Smooth muscle cell (in vitro differentiated cells): Measurements from ENCODE around the gene TTC23L. TPM values are rescaled to one million over a fixed set of nuclear protein-coding genes. Genes with fewer than 3 reads are reported as not detected.
A peak's percentile ranks its signal among the peaks of the same experiment; 100 is the strongest.

ENCODE experiments used
- DNase-seq: peaks from one replicate; lab custom pipeline; 2025; ENCODE audit not compliant: unreplicated experiment; lab: John Stamatoyannopoulos, UW
- H2AFZ ChIP-seq: fragments of 200-600 bp; sonication (generic); 2 replicates; pipeline ENCODE4 v1.6.0; 2016; ENCODE audit warnings: antibody characterized with exemption, low read depth, mild to moderate bottlenecking
- H3F3A ChIP-seq: fragments of 200-600 bp; sonication (generic); 2 replicates; pipeline ENCODE4 v1.6.0; 2017; ENCODE audit warnings: antibody characterized with exemption, low read depth
- H3K27ac ChIP-seq: fragments of 200-600 bp; sonication (generic); 2 replicates; pipeline ENCODE4 v1.5.1; 2016; ENCODE audit warnings: low read depth, mild to moderate bottlenecking
- H3K27me3 ChIP-seq: fragments of 200-600 bp; sonication (generic); 2 replicates; pipeline ENCODE4 v1.6.1; 2016; ENCODE audit warnings: low read depth, mild to moderate bottlenecking
- H3K36me3 ChIP-seq: fragments of 200-600 bp; sonication (generic); 2 replicates; pipeline ENCODE4 v1.5.1; 2016; ENCODE audit warnings: low read depth
- H3K4me1 ChIP-seq: fragments of 200-600 bp; sonication (generic); 2 replicates; pipeline ENCODE4 v1.5.1; 2016; ENCODE audit warnings: low read depth
- H3K4me2 ChIP-seq: fragments of 200-600 bp; sonication (generic); 2 replicates; pipeline ENCODE4 v1.6.0; 2016; ENCODE audit warnings: mild to moderate bottlenecking
- H3K4me3 ChIP-seq: fragments of 200-600 bp; sonication (generic); 2 replicates; pipeline ENCODE4 v1.5.1; 2016; ENCODE audit warnings: mild to moderate bottlenecking
- H3K79me2 ChIP-seq: fragments of 200-600 bp; sonication (generic); 2 replicates; pipeline ENCODE4 v1.6.0; 2016; ENCODE audit warnings: low read depth, mild to moderate bottlenecking
- H3K9ac ChIP-seq: fragments of 200-600 bp; sonication (generic); 2 replicates; pipeline ENCODE4 v1.6.0; 2016; ENCODE audit warnings: low read depth
- H3K9me3 ChIP-seq: fragments of 200-600 bp; sonication (generic); replicated peaks from 2 replicates; pipeline ENCODE4 v1.5.1; 2016; ENCODE audit warnings: low read depth
- H4K20me1 ChIP-seq: fragments of 200-600 bp; sonication (generic); 2 replicates; pipeline ENCODE4 v1.6.0; 2016; ENCODE audit warnings: low read depth
- WGBS: methylation state at CpG from one replicate; pipeline ENCODE4 v1.1.7; 2016; ENCODE audit warnings: low lambda C conversion rate; 5-methylcytosine and 5-hydroxymethylcytosine counted together
- polyA plus RNA-seq: library from polyadenylated mRNA; unstranded; fragments of >200 nt; fragmentation: Nextera tagmentation; extraction: Ambion mirVana; gene quantifications from 2 replicates; pipeline ENCODE4 v1.2.1, GENCODE V29; 2016
- total RNA-seq: library from RNA; depleted of rRNA; stranded (reverse); fragments of >200 nt; gene quantifications from 2 replicates; pipeline ENCODE4 v1.2.3, GENCODE V29; 2014
- TF ChIP-seq, protein P1 (sequence below): fragments of 200-600 bp; sonication (generic); IDR thresholded peaks from 2 replicates; pipeline ENCODE4 v1.5.1; 2017; ENCODE audit warnings: borderline replicate concordance, mild to moderate bottlenecking, antibody characterized with exemption; ENCODE audit not compliant: insufficient read depth, poor library complexity, severe bottlenecking

The TTC23L gene
- total and polyA plus RNA-seq, 2 experiments from 2014 or later = 0.04 to 0.08 TPM

DNA sequence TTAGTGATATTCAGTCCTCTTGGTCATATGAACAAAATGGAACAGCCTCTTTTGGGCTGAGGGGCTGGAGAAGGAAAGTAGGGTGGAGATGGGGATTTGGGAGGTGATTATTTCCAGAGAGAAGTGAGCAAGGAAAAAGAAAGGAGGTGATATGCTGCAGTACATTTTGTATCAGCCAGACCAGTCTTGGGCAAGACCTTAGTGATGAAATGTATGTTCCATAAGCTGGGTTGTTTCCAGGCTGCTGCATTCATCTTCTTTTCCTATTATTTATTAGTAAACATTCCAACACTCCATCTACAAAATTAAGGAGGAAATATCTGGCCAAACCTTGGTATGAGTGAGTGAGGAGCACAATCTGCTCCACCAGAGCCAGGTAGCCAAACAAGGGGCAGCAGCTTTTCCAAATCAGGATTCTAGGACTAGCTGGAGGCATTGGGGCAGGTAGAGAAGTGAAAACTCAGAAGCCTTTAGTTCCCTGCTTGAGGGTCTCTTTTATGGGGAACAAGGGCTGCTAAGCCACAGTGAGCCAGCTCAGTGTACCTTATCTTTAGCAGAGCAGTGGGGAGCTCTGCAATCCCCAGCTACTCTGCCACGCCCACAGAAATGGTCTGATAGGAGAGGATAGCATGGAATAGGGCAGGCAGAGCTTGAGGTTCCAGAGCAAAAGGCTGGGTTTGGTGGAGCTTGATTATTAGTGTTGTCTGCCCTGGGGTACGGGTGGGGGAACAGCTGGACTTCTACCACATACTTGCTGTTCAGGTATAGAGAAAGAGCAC, 56.9 kb downstream of the TTC23L start:
- H3K79me2 ChIP-seq = no peaks in the 10 kb centered on the region
- no peak overlapping the region for H3K4me2 ChIP-seq
- H4K20me1 ChIP-seq = no peaks in the 10 kb centered on the region
- H3K4me1 ChIP-seq = no peaks in the 10 kb centered on the region
- no peak overlapping the region for H3K4me3 ChIP-seq
- H2AFZ ChIP-seq = no peak overlapping the region
- WGBS = 90% methylated on average over 2 of the region's 2 CpGs
- no peaks in the 10 kb centered on the region for H3K9me3 ChIP-seq
- no peak overlapping the region for H3K9ac ChIP-seq
- no peaks in the 10 kb centered on the region for H3K36me3 ChIP-seq
- TF ChIP-seq, protein P1, sequence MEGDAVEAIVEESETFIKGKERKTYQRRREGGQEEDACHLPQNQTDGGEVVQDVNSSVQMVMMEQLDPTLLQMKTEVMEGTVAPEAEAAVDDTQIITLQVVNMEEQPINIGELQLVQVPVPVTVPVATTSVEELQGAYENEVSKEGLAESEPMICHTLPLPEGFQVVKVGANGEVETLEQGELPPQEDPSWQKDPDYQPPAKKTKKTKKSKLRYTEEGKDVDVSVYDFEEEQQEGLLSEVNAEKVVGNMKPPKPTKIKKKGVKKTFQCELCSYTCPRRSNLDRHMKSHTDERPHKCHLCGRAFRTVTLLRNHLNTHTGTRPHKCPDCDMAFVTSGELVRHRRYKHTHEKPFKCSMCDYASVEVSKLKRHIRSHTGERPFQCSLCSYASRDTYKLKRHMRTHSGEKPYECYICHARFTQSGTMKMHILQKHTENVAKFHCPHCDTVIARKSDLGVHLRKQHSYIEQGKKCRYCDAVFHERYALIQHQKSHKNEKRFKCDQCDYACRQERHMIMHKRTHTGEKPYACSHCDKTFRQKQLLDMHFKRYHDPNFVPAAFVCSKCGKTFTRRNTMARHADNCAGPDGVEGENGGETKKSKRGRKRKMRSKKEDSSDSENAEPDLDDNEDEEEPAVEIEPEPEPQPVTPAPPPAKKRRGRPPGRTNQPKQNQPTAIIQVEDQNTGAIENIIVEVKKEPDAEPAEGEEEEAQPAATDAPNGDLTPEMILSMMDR = no peak
- DNase-seq = no peak
- no peak overlapping the region for H3K27ac ChIP-seq
- no peaks in the 10 kb centered on the region for H3K27me3 ChIP-seq
- no peaks in the 10 kb centered on the region for H3F3A ChIP-seq

DNA sequence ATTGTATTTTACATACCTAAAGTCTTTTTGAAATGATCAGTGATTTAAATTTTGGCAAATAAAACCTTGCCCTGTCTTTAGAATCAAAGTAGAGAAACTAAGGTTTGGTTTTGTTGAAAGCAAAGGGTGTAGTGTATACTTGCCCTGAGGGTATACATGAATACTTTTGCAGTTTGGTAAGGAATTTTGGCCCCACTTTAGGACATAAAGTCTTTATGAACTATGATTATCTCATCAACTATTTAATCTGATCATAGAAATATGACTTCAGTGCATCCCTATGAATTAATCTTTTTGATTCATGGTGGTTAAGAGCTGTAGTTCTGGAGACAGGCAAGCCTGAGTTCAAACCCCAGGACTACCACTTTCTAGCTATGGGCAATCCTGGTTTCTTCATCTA, 58.7 kb downstream of the TTC23L start:
- Histone ChIP-seq H3K4me2 (no peak overlapping the region), H3K79me2 (no peaks in the 10 kb centered on the region), H3F3A (no peaks in the 10 kb centered on the region), H3K4me1 (no peaks in the 10 kb centered on the region), H3K27ac (no peak overlapping the region), H3K36me3 (no peaks in the 10 kb centered on the region), H4K20me1 (no peaks in the 10 kb centered on the region), H3K27me3 (no peaks in the 10 kb centered on the region), H3K9ac (no peak overlapping the region), H3K4me3 (no peak overlapping the region), H3K9me3 (no peaks in the 10 kb centered on the region), H2AFZ (no peak overlapping the region)
- no peak for DNase-seq
- TF ChIP-seq, protein P1 = no peak

DNA sequence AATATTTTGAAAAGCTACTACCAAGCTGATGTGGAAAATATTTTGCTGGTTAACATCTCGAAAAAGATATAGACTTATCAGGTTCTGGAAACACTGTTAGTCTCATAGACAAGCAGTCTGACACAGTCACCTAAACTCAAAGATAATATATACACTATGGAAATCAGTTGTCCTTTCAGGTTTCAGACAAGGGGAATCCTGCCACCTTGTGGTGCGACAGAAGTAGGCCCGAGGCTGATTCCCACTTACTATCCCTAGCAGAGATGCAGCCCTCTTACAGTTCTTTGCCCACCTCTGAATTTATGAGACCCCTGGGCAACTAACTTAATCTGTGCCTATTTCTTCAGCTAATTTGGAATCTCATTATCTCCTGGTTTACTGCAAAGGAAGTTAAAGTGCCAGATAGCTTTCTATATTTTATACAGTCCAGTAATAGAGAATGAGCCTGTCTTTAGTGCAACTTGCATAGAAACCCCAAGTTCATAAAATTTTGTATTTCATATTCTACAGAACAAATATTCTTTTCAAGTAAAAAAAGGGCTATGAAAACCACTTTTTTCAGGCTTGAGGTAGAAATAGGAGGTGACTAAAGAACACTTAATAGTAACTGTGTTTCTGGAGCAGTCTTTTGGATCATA, 59.4 kb downstream of the TTC23L start:
- H3F3A ChIP-seq = no peaks in the 10 kb centered on the region
- H3K4me1 ChIP-seq = no peaks in the 10 kb centered on the region
- DNase-seq = peak; percentile 2
- H3K79me2 ChIP-seq = no peaks in the 10 kb centered on the region
- H3K4me2 ChIP-seq = peak overlapping the region; percentile 58
- H3K36me3 ChIP-seq = no peaks in the 10 kb centered on the region
- H3K27me3 ChIP-seq = no peaks in the 10 kb centered on the region
- no peak overlapping the region for H3K9ac ChIP-seq
- TF ChIP-seq, protein P1 = peak; percentile 90
- no peaks in the 10 kb centered on the region for H4K20me1 ChIP-seq
- WGBS = 0% methylated on average over 3 of the region's 3 CpGs
- H2AFZ ChIP-seq = no peak overlapping the region
- no peaks in the 10 kb centered on the region for H3K9me3 ChIP-seq
- H3K27ac ChIP-seq = peak overlapping the region; percentile 6
- H3K4me3 ChIP-seq = no peak overlapping the region

DNA sequence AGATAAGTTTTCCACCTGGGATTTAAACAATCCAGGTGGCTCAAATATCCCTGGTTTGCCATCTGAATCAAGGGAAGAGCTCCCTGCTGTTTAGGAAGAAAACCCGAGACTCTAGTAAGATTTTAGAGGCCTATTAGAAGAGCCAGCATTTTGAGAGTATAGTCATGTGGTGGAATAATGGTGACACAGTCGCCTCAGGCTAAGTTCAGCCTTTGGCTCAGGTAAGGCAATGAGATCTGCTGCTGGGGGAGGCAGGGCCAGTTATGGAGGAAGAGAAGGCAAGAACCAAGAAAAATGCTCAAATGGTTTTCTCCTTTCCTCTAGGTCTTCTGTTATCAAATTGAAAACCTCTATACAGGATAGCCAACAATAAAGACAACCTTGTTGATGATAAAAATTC, 60.1 kb downstream of the TTC23L start:
- TF ChIP-seq, protein P1 = no peak
- DNase-seq = no peak
- no peaks in the 10 kb centered on the region for H4K20me1 ChIP-seq
- no peak overlapping the region for H3K4me2 ChIP-seq
- H3K36me3 ChIP-seq = no peaks in the 10 kb centered on the region
- no peak overlapping the region for H2AFZ ChIP-seq
- no peak overlapping the region for H3K4me3 ChIP-seq
- H3F3A ChIP-seq = no peaks in the 10 kb centered on the region
- no peaks in the 10 kb centered on the region for H3K79me2 ChIP-seq
- no peaks in the 10 kb centered on the region for H3K4me1 ChIP-seq
- 80% methylated on average over 2 of the region's 2 CpGs for WGBS
- no peak overlapping the region for H3K9ac ChIP-seq
- no peaks in the 10 kb centered on the region for H3K9me3 ChIP-seq
- H3K27me3 ChIP-seq = no peaks in the 10 kb centered on the region
- peak overlapping the region; percentile 6 for H3K27ac ChIP-seq
